ENCODE results near the gene CCDC28B.

The CCDC28B gene

GRCh38 chr1:32179193-32179442 lies 21.3 kb upstream of the CCDC28B start:
- FAIRE-seq = no peak
- no peak for DNase-seq (ENCODE audit: insufficient read length, low spot score)
- TF ChIP-seq PAX5 (IDR thresholded peaks at IDR 0.05; ENCODE audit: insufficient read depth, low read length, severe bottlenecking) (no peak), SPI1 (IDR thresholded peaks at IDR 0.05; ENCODE audit: low read depth, low read length) (no peak), POLR2AphosphoS5 (IDR thresholded peaks at IDR 0.05; ENCODE audit: low read depth, low read length) (no peak), POLR2A (IDR thresholded peaks at IDR 0.05; ENCODE audit: low read depth, low read length) (no peak)

GRCh38 chr1:32179443-32180185 lies 20.8 kb upstream of the CCDC28B start, which contains the start of gene TXLNA:
Gene TXLNA, plus strand, starts transcription at chr1:32179675. Its CDS starts 671 bp downstream, at chr1:32180346.
- DNase-seq (ENCODE audit: insufficient read length, low spot score) (peak; percentile 96), FAIRE-seq (peak; percentile 89)
- TF ChIP-seq PAX5 (IDR thresholded peaks at IDR 0.05; ENCODE audit: insufficient read depth, low read length, severe bottlenecking) (peak; percentile 14), SPI1 (IDR thresholded peaks at IDR 0.05; ENCODE audit: low read depth, low read length) (no peak), POU2F2 (IDR thresholded peaks at IDR 0.05; ENCODE audit: low read depth, low read length) (peak; percentile 80; the same call in 1 of the 2 replicates), TAF1 (IDR thresholded peaks at IDR 0.05; ENCODE audit: low read depth, low read length) (peak; percentile 59; the same call in 1 of the 2 replicates), POLR2AphosphoS5 (IDR thresholded peaks at IDR 0.05; ENCODE audit: low read depth, low read length) (peak; percentile 95), POLR2A (IDR thresholded peaks at IDR 0.05; ENCODE audit: low read depth, low read length) (peak; percentile 86)

- no peak for TF ChIP-seq POU2F2 (IDR thresholded peaks at IDR 0.05; ENCODE audit: low read depth, low read length)
- TF ChIP-seq TAF1 (IDR thresholded peaks at IDR 0.05; ENCODE audit: low read depth, low read length) = no peak
- TF ChIP-seq PAX5 (IDR thresholded peaks at IDR 0.05; ENCODE audit: insufficient read depth, low read length, severe bottlenecking) = no peak
- TF ChIP-seq POLR2A (IDR thresholded peaks at IDR 0.05; ENCODE audit: low read depth, low read length) = no peak
- no peak for TF ChIP-seq POLR2AphosphoS5 (IDR thresholded peaks at IDR 0.05; ENCODE audit: low read depth, low read length)
- TF ChIP-seq SPI1 (IDR thresholded peaks at IDR 0.05; ENCODE audit: low read depth, low read length) = 0 out of 2 replicates have a peak, but pooled peaks have one; percentile 4
- DNase-seq (ENCODE audit: insufficient read length, low spot score) = peak; percentile 35
- no peak for FAIRE-seq
Observed at GRCh38 chr1:32180186-32181060, 20.0 kb upstream of the CCDC28B start.

GRCh38 chr1:32181065-32181464 lies 19.3 kb upstream of the CCDC28B start:
- FAIRE-seq = no peak
- no peak for DNase-seq (ENCODE audit: insufficient read length, low spot score)
- TF ChIP-seq POLR2A (IDR thresholded peaks at IDR 0.05; ENCODE audit: low read depth, low read length) (no peak), POLR2AphosphoS5 (IDR thresholded peaks at IDR 0.05; ENCODE audit: low read depth, low read length) (no peak), TAF1 (IDR thresholded peaks at IDR 0.05; ENCODE audit: low read depth, low read length) (no peak), SPI1 (IDR thresholded peaks at IDR 0.05; ENCODE audit: low read depth, low read length) (no peak)

GRCh38 chr1:32181563-32181962 lies 18.8 kb upstream of the CCDC28B start:
- FAIRE-seq (no peak), DNase-seq (ENCODE audit: insufficient read length, low spot score) (no peak)
- TF ChIP-seq PAX5 (IDR thresholded peaks at IDR 0.05; ENCODE audit: insufficient read depth, low read length, severe bottlenecking) = no peak
- no peak for TF ChIP-seq POLR2A (IDR thresholded peaks at IDR 0.05; ENCODE audit: low read depth, low read length)
- no peak for TF ChIP-seq POLR2AphosphoS5 (IDR thresholded peaks at IDR 0.05; ENCODE audit: low read depth, low read length)
- no peak for TF ChIP-seq POU2F2 (IDR thresholded peaks at IDR 0.05; ENCODE audit: low read depth, low read length)
- no peak for TF ChIP-seq TAF1 (IDR thresholded peaks at IDR 0.05; ENCODE audit: low read depth, low read length)
- no peak for TF ChIP-seq SPI1 (IDR thresholded peaks at IDR 0.05; ENCODE audit: low read depth, low read length)

- DNase-seq (ENCODE audit: insufficient read length, low spot score) = no peak
- no peak for FAIRE-seq
- TF ChIP-seq POU2F2 (IDR thresholded peaks at IDR 0.05; ENCODE audit: low read depth, low read length) = no peak
- no peak for TF ChIP-seq TAF1 (IDR thresholded peaks at IDR 0.05; ENCODE audit: low read depth, low read length)
- no peak for TF ChIP-seq POLR2A (IDR thresholded peaks at IDR 0.05; ENCODE audit: low read depth, low read length)
- TF ChIP-seq SPI1 (IDR thresholded peaks at IDR 0.05; ENCODE audit: low read depth, low read length) = no peak
- TF ChIP-seq PAX5 (IDR thresholded peaks at IDR 0.05; ENCODE audit: insufficient read depth, low read length, severe bottlenecking) = no peak
- TF ChIP-seq POLR2AphosphoS5 (IDR thresholded peaks at IDR 0.05; ENCODE audit: low read depth, low read length) = no peak
Observed at GRCh38 chr1:32182060-32182459, 18.3 kb upstream of the CCDC28B start.

GRCh38 chr1:32184650-32185049 lies 15.7 kb upstream of the CCDC28B start:
- TF ChIP-seq POLR2AphosphoS5 (IDR thresholded peaks at IDR 0.05; ENCODE audit: low read depth, low read length) (no peak), POU2F2 (IDR thresholded peaks at IDR 0.05; ENCODE audit: low read depth, low read length) (no peak), SPI1 (IDR thresholded peaks at IDR 0.05; ENCODE audit: low read depth, low read length) (no peak), PAX5 (IDR thresholded peaks at IDR 0.05; ENCODE audit: insufficient read depth, low read length, severe bottlenecking) (no peak), TAF1 (IDR thresholded peaks at IDR 0.05; ENCODE audit: low read depth, low read length) (no peak), POLR2A (IDR thresholded peaks at IDR 0.05; ENCODE audit: low read depth, low read length) (no peak)
- FAIRE-seq = no peak

GRCh38 chr1:32186077-32186476 lies 14.3 kb upstream of the CCDC28B start:
- TF ChIP-seq POU2F2 (IDR thresholded peaks at IDR 0.05; ENCODE audit: low read depth, low read length) (no peak), TAF1 (IDR thresholded peaks at IDR 0.05; ENCODE audit: low read depth, low read length) (no peak), SPI1 (IDR thresholded peaks at IDR 0.05; ENCODE audit: low read depth, low read length) (no peak), PAX5 (IDR thresholded peaks at IDR 0.05; ENCODE audit: insufficient read depth, low read length, severe bottlenecking) (no peak), POLR2A (IDR thresholded peaks at IDR 0.05; ENCODE audit: low read depth, low read length) (no peak)
- no peak for DNase-seq (ENCODE audit: insufficient read length, low spot score)
- no peak for FAIRE-seq

More at GRCh38 chr1:32184650-32185049, 15.7 kb upstream of the CCDC28B start:
- DNase-seq (ENCODE audit: insufficient read length, low spot score) = no peak

GRCh38 chr1:32186491-32186890 lies 13.9 kb upstream of the CCDC28B start:
- DNase-seq (ENCODE audit: insufficient read length, low spot score) = no peak
- no peak for TF ChIP-seq POLR2AphosphoS5 (IDR thresholded peaks at IDR 0.05; ENCODE audit: low read depth, low read length)
- TF ChIP-seq PAX5 (IDR thresholded peaks at IDR 0.05; ENCODE audit: insufficient read depth, low read length, severe bottlenecking) = no peak
- TF ChIP-seq POU2F2 (IDR thresholded peaks at IDR 0.05; ENCODE audit: low read depth, low read length) = no peak
- no peak for TF ChIP-seq SPI1 (IDR thresholded peaks at IDR 0.05; ENCODE audit: low read depth, low read length)
- TF ChIP-seq POLR2A (IDR thresholded peaks at IDR 0.05; ENCODE audit: low read depth, low read length) = no peak
- TF ChIP-seq TAF1 (IDR thresholded peaks at IDR 0.05; ENCODE audit: low read depth, low read length) = no peak
- FAIRE-seq = no peak
